ENCODE measurements around the gene ZSCAN9.

Gene ZSCAN9

GRCh38 chr6:28225056-28225834, at the start of gene ZSCAN9:
TSS of gene ZSCAN9 (plus strand) at chr6:28225275. CDS start at chr6:28227085, 1,810 bp downstream.
- DNase-seq (ENCODE audit: low read depth): no peak

- DNase-seq (ENCODE audit: low read depth): no peak
Measured at GRCh38 chr6:28176373-28176772, 48.7 kb upstream of the ZSCAN9 start.

- DNase-seq (ENCODE audit: low read depth): no peak
Measured at GRCh38 chr6:28182255-28182654, 42.8 kb upstream of the ZSCAN9 start.

GRCh38 chr6:28188111-28188979, 36.7 kb upstream of the ZSCAN9 start:
- DNase-seq (ENCODE audit: low read depth): no peak

- no peak for DNase-seq (ENCODE audit: low read depth)
Measured at GRCh38 chr6:28200020-28200419, 25.1 kb upstream of the ZSCAN9 start.

GRCh38 chr6:28203201-28203600, 21.9 kb upstream of the ZSCAN9 start:
- no peak for DNase-seq (ENCODE audit: low read depth)

GRCh38 chr6:28205879-28206278, 19.2 kb upstream of the ZSCAN9 start:
- no peak for DNase-seq (ENCODE audit: low read depth)

- no peak for DNase-seq (ENCODE audit: low read depth)
Measured at GRCh38 chr6:28206527-28206926, 18.5 kb upstream of the ZSCAN9 start.

- DNase-seq (ENCODE audit: low read depth): no peak
Measured at GRCh38 chr6:28206928-28207509, 18.1 kb upstream of the ZSCAN9 start.

- DNase-seq (ENCODE audit: low read depth): no peak
Measured at GRCh38 chr6:28207510-28208110, 17.5 kb upstream of the ZSCAN9 start.

- no peak for DNase-seq (ENCODE audit: low read depth)
Measured at GRCh38 chr6:28208111-28208659, 16.9 kb upstream of the ZSCAN9 start.

- no peak for DNase-seq (ENCODE audit: low read depth)
Measured at GRCh38 chr6:28209753-28210535, 15.1 kb upstream of the ZSCAN9 start.

GRCh38 chr6:28211840-28212509, 13.1 kb upstream of the ZSCAN9 start:
- DNase-seq (ENCODE audit: low read depth): no peak

GRCh38 chr6:28212510-28213212, 12.4 kb upstream of the ZSCAN9 start:
- DNase-seq (ENCODE audit: low read depth): no peak

- DNase-seq (ENCODE audit: low read depth): no peak
Measured at GRCh38 chr6:28213213-28213523, 11.9 kb upstream of the ZSCAN9 start.

- DNase-seq (ENCODE audit: low read depth): no peak
Measured at GRCh38 chr6:28215425-28215824, 9.7 kb upstream of the ZSCAN9 start.

GRCh38 chr6:28217890-28218289, 7.2 kb upstream of the ZSCAN9 start:
- no peak for DNase-seq (ENCODE audit: low read depth)

- no peak for DNase-seq (ENCODE audit: low read depth)
Measured at GRCh38 chr6:28218312-28219248, 6.5 kb upstream of the ZSCAN9 start.

All from stimulated activated CD8-positive, alpha-beta memory T cell treated with anti-CD3 and anti-CD28 coated beads, Interleukin-15, amount 100 ng/mL, for 1 hour (primary cell).